ENCODE results near the gene ABAT.
A peak's percentile ranks its signal among the peaks of the same experiment; 100 is the strongest.
"Not testable (repeated sequence)": the region's sequence is repeated elsewhere in the genome, so short reads cannot be mapped to it uniquely, and the experiment has no call there.

The ABAT gene

DNA sequence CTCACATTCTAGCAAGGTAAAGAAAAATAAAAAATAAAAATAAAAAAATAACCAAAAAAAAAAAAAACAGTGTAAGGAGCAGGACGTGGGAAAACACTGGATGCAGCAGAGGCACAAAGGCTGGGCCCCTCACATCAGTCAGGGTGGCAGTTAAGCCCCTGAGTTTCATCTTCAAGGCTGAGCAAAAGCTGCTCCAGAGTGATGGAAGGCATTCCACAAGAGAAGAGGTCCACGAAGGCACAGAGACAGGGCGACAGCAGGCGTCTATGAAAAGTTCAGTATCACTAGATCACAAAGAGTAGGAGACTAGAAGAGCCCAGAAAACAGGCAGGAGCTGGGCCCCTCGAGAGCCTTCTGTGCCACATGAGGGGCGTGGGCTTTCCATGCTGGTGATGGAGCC, 111.0 kb downstream of the ABAT start:
- DNase-seq (ENCODE audit: low spot score) = no peak

DNA sequence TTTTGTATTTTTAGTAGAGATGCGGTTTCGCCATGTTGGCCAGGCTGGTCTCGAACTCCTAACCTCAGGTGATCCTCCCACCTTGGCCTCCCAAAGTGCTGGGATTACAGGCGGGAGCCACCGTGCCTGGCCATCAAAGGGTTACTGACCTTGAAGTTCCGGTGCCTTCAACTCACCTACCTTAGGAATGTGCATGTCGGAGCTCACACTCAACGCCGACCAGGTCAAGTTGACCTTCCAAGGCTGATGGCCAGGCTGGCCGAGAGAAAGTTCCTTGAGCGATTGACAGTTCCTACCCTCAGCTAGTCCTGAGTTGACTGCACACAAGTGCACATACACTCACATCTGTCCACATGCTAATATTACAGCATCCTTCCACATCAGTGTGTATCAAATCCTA, 111.9 kb downstream of the ABAT start:
- not testable (repeated sequence) for DNase-seq (ENCODE audit: low spot score)

DNA sequence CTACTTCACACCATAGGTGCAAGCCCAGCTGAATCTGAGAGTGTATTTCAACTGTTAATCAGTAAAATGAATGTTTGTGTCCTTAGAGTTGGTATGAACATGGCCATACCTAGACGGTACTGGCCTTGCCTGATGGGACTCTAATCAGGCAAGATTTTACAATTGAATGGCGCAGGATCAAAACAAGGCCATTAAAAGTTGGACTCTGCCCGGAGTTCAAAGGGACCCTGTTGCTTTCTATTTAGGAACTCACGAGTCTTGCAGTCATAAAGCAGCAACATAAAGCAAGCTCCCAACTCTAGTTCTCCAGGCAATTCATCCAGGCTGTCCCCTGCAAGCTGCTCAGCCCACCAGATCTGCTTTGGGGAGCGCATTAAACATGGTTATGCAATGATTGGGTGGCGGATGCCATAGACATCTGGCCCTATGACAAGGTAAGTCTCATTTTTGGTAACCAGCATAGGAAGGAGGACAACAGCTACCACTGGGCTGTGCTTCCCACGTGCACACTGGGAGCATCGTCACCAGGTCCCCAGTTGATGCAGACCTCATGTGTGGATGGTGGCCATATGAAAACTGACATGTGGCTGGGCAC, 114.3 kb downstream of the ABAT start:
- no peak for DNase-seq (ENCODE audit: low spot score)

DNA sequence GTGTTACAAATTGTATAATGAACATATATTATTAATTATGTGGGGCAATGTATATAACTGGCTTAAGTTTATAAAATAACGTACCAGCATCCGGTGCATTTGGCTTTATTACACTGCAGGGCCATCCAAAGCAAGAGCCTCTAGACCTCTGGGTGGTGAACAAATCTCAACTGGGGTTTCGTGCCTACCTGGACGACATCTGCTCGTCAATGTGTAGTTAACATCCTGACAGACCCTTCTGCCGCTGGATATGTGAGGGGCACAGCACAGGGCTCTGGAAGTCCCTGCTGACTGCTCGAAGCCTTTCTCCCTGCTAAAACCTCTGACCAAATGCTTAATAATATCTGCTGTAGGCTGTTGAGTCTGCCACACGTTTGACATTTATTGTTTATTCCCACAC, 120.7 kb downstream of the ABAT start:
- DNase-seq (ENCODE audit: low spot score) = no peak

DNA sequence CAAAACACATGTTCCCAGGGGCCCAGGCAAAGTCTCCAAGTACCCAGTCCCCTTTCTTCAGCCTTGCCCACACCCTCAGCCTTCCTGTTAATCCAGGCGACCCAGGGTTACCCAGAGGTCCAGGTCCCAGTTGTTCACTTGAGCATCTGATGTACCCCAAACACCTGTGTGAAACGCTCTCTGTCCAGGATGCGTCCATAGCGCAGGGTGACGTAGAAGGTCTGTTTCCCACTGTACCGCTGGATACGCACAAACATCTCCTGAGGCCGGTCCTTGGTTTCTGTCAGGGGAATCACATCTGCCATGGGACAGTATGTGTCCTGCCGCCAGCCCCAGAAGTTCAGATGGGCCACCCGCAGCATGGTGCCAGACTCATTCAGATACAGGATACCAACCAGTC, 121.4 kb downstream of the ABAT start:
- no peak for DNase-seq (ENCODE audit: low spot score)

DNA sequence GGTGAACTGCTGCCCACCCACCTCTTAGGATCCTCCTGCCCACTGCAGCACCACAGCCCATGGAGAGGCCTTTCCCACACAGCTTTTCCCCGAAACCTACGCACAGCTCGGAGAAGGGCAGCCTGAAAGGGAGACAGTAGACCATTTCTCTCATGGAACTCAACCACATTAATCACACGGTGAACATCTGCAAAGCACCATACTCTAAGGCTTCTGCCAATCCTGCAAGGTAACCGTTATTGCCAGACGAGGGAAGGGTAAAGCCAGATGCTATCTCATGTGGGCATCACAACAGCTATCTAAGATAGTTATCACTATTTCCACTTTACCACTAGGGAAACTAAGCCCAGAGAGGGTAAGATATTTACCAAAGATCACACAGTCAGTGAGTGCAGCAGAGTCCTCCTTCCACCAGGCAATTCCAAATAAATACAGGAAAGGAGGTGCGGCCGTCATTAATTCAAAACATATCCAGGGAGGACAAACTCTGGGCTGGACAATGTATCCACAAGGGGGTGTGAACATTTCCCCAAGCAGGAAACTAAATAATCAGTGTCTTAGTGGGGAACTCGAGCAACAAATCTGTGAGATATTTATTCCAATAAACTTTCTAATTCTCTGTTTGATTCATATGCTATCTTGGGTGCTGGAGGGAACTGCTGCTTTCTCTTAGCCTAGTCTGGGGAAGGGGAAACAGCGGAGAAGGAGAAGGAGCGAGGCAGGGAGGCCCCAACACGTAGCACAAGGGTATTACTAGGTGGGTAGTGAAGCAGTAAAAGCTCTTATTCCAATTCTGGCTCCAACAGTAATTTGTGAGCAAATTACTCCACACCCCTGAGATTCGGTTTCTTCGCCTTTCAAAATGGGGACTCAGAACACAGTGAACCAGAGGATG, 122.3 kb downstream of the ABAT start:
- DNase-seq (ENCODE audit: low spot score) = no peak

DNA sequence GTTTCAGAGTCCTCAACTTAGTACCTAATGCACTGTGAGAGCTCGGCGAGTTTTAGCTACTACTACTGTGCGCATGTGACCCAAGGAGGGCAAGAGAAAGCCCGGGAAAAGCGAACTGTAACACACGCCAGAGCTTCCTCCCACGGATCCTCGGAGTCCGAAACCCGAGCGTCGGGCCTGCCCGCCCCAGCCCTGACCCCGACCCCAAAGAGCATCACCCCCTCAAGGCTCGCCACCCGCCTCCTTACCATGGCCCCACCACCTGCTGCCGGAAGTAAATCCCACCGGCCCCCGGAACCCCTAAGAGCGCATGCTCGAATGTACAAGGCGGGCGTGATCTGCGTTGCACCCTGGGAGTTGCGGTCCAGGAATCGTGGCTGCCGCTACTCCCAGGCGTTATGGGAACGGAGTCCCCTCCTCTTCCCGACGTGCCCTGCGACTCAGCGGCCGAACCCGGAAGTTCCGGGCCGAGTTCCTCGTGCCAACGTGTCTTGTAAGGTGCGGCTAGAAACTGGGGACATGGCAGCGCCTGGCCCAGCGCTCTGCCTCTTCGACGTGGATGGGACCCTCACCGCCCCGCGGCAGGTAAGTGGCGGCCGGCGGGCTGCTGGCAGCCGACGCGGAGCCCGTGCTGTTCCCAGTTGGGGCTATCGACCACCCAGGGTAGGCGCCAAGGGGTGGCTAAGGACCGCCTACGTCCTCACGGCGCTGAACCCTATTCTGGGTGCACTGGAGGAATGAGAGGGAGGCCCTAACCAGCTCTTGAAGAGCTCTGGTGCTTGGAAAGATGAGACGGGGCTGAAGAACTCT, 123.2 kb downstream of the ABAT start, which contains the start of the genes PMM2 and TMEM186:
Gene PMM2, plus strand, starts transcription at position 476 of the 810 bp plus-strand sequence. Its CDS starts 44 bp downstream, at position 520.
Gene TMEM186, minus strand, starts transcription at position 276 of the 810 bp plus-strand sequence. Its CDS starts 25 bp downstream, at position 251.
- peak; percentile 98 for DNase-seq (ENCODE audit: low spot score)

DNA sequence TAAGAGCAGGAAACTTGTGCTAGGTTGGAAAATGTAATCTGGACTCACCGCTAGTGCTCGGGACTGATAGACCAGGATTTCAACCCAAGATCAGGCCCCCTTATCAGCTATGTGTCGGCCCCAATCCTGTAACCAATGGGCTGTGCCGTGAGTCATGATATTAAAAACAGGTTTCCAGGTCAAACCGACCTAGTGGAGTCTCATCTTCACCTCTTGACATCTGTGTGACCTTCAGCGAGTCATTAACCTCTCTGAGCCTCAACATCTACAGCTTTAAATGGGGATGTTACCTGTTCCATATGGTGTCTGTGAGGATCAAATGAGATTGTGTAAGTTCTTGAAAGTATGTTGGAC, 123.7 kb downstream of the ABAT start:
- DNase-seq (ENCODE audit: low spot score) = no peak

DNA sequence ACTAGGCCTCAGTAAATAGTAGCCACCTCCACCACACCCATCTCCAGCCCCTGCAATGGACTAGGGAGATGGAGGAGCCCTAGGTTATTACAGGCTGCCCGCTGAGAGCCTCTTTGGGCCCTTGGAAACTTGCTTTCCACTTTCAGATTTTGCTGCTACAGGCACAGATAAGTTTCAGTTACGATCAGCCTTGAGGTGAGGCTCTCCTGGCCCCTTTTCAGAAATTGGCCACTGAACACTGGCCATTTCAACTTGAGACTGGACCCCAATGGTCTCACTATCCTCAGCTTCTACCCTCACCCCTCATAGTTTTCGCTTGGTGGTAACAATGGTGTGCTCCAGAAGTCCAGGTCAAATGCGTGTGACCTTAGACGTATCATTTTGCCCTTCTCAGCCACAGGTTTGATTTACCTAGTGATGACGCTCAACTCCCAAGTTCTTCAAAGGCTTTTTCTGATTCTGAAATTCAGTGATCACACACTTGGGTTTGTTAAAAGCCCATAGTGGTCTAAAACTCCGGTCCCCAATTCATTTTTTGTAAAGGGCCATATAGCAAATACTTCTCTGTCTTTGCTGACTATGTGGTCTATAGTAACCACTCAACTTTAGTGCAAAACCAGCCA, 124.2 kb downstream of the ABAT start:
- DNase-seq (ENCODE audit: low spot score) = no peak

DNA sequence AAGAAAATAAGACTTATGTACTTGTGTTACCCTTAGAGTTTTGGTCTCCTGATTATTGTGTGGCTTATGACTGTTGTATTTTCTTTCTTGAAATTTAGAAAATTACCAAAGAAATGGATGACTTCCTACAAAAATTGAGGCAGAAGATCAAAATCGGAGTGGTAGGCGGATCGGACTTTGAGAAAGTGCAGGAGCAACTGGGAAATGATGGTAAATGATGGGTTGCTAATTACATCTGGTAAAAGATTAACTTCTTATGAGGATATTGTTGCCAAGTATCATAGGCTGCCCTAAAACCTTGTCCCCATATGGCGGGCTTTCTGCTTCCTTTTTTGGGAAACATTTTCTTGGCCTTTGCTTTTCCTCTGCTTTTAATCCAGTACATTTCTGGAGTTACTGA, 127.3 kb downstream of the ABAT start:
- no peak for DNase-seq (ENCODE audit: low spot score)

DNA sequence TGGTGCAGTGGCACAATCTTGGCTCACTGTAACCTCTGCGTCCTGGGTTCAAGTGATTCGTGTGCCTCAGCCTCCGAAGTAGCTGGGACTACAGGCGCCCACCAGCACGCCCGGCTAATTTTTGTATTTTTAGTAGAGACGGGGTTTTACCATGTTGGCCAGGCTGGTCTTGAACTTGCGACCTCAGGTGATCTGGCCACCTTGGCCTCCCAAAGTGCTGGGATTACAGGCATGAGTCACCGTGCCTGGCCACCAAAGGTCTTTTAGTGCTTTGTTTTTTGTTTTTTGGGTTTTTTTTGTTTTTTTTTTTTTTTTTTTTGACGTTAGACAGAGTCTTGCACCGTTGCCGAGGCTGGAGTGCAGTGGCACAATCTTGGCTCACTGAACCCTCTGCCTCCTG, 129.3 kb downstream of the ABAT start:
- not testable (repeated sequence) for DNase-seq (ENCODE audit: low spot score)

DNA sequence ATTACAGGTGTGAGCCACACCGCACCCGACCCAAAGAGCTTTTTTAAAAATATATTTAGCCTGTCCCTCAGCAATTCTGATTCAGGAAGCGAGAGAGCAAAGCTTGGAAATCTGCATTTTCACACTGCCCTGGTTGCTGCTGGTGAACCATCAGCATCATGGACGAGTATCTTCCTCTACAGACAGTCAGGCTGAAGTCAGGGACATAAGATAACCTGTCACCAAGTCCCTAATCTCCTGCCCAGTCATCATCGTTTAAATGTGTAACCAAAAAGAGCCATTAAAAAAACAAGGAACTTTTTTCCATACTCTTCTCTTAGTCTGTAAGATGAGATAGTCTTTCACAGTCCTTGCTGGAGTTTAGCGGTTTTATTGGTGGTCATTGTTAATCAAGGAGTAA, 129.9 kb downstream of the ABAT start:
- no peak for DNase-seq (ENCODE audit: low spot score)

DNA sequence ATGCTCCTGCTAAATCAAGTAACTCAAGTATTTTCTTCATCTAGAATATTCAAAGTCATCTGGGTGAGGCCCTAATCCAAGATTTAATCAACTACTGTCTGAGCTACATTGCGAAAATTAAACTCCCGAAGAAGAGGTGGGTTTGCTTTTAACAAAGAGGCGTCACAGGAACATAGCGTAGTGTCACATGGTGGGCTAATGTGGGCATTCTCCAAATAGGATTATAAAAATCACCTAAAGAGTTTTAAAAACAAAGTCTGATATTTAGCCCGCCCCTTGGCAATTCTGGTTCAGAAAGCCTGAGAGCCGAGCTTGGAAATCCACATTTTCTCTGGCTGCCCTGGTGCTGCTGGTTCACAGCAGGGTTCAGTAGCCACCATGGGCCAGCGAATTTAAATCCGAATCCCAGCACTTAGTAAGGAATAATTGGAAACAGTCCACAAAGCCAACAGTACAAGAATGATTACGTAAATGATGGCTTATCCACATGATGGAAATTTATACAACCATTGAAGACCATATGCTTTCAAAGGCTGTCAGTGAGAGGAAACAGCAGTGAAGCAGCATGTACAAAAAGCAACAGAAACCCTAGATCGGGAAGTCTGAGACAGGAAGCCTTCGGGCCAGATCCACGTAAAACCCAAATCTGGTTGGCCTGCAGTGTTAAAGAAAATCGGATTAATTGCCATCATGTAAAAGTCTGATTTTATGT, 132.0 kb downstream of the ABAT start:
- no peak for DNase-seq (ENCODE audit: low spot score)

DNA sequence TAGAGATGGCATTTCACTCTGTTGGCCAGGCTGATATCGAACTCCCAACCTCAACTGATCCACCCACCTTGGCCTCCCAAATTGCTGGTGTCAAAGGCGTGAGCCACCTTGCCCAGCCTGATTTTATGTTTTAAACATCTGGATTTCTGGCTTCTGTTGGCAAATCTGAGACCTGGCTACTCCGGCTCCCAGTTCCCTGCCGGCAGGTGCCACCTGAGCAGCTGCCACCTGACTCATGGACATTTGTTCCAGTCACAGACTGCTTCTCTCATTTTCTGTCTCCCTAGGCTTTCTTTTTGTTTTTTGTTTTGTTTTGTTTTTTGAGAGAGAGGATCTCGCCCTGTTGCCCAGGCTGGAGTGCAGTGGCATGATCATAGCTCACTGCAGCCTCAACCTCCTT, 132.8 kb downstream of the ABAT start:
- DNase-seq (ENCODE audit: low spot score) = no peak

DNA sequence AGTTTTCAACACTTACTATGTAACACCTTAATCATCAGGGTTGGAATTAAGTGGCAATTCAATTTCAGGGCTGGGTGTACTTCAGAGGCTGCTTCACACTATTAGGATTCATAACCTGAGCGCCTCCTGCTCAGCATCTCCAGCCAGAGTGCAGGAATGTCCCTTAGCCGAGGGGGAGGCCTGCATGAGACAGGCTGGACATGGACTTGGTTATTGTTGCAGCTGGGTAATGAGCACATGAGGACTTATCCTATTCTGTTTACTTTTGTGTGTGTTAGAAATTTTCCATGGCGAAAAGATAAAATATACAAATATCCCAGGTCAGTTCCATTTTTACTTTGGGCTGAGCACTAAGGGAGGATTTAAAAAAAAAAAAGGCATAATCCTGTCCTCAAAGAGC, 133.6 kb downstream of the ABAT start:
- DNase-seq (ENCODE audit: low spot score) = no peak

DNA sequence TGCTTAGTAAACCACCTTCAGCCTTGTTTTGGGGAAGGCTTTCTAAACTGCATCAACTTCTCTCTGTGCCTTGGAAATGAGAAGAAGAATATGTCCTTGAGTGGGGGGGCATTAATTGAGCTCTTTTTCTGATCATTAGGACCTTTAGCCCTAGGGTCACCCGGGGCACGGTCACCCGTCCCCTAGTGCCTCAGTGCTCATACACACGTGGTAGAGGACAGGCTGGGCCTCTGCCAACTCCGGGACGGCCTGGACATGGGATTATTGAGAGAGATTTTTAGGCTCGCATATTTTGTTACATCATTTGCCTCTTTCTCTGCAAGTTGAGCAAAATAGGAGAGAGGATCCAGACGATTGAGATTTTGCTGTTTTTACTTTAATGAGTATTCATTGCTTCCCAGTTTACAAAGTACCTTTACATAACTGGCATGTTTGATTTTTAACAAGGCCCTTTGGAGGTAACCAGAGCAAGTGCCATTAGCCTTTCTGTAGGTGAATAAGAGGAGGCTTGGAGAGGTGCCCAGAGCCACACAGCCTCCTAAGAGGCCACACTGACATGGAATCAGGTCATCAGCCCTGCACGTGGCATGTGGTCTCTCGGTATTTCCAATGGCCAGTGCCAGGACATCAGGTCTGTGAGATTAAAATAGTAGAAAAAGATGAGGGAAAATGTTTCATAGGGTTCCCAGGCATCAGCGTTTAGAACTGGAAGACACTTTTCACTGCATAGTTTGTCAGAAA, 134.4 kb downstream of the ABAT start:
- DNase-seq (ENCODE audit: low spot score) = no peak

DNA sequence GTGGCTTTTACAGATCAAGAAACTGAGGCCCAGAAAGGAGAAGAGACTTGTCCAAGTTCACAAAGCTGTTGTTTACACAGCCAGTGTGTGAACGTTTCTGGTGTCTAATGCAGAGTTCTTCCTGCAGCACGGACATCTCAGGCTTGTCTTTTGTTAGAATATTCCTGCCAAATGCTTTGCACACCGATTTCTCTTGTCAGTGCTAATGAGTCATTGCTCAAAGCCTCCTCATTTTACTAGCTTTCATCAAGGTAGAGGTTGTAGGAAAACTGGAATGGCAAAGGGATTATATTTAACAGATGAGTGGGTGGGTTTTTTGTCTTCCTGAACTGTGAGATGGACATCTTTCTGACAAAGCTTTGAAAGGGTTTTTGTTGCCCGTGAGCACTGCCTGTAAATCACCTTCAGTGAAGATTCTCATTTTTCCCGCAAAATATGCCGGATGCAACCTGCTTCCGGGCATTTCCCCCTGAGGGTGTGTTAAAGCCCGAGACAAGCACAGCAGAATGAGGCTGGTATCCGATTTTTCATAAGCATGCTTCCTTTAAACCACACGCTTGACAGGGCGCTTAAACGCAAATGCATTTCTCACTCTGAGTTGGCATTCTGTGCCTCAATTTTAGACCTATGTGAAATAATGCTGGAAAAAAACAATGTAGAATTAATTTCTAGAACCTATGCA, 137.9 kb downstream of the ABAT start:
- DNase-seq (ENCODE audit: low spot score) = no peak

DNA sequence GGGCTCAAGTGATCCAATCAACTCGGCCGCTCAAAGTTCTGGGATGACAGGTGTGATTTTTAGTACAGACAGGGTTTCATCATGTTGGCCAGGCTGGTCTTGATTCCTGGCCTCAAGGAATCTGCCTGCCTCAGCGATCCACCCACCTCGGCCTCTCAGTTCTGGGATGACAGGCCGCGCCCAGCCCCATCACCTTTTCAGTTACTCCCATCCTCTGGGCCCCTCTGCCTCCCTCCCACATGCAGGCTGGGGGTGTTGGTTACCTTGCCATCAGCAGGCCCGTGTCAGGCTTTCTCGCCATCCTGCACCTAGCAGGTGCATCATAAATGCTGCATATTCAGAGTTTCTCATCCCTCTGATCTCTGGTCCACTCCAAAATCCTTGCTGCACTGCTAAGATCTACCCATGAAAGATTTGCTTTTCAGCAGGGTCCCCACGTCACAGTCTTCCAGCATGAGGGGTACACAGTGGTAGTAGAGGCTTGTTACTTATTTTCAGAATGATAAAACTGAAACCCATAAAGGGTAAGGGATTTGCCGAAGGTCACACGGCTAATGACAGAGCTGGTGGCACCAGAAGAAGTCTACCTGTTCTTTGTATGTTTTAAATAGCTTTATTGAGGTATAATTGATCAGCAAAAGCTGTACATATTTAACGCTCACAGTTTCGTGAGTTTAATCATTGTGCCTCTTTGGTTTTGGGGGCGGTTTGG, 139.8 kb downstream of the ABAT start:
- no peak for DNase-seq (ENCODE audit: low spot score)

DNA sequence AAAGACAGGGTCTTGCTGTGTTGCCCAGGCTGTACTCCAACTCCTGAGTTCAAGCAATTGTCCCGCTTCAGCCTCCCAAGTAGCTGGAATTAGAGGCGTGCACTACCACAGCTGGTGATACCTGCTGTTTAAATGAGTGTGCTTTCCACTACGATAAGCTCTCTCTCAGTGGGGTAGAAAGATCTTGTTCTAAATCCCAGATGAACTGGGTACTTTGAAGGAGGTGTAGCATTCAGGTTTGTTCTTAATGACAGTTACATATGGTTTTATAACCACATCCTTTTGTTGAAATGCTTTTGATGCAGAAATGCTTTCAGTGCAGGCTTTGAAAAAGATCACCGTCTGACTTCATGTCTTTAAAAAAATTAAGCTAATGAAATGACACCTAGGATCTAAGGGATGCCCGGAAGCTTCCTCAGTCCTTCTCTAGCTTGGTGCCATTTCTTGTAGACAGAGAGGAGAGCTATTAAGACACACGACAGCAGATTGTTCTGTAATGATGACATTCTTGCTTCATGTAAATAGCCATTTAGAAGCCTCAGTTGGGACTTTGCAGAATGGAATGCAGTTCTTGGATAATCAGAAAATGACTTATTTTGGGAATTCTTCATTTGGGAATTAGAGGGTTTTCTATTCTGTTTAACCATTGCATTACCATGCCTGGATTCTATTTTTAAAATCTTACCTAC, 142.7 kb downstream of the ABAT start:
- DNase-seq (ENCODE audit: low spot score) = no peak

Measured in globus pallidus (tissue), 1 donor.